Adrenal gland (tissue), 5 donors: ENCODE results near the gene IZUMO1R.
"Not testable (repeated sequence)": the region's sequence is repeated elsewhere in the genome, so short reads cannot be mapped to it uniquely, and the experiment has no call there.

ENCODE experiments used
- CTCF ChIP-seq, 6 experiments: fragments of 450-650 bp in 4 of 6; fragments of 200-600 bp in 2 of 6; sonication (generic) in 1 of 6; IDR thresholded peaks; 1 replicate in 5 of 6; 2 replicates in 1 of 6; pipeline versions ENCODE4 v1.5.1 to v1.8.0; 2016 to 2021; ENCODE audit warnings: antibody characterized with exemption in 6 of 6, mild to moderate bottlenecking in 2 of 6, moderate library complexity in 1 of 6
- POLR2A ChIP-seq, 2 donors: fragments of 450-650 bp; IDR thresholded peaks; one replicate each; pipeline ENCODE4 v1.6.1; 2017; ENCODE audit warnings: antibody characterized with exemption in 2 of 2, mild to moderate bottlenecking in 2 of 2, moderate library complexity in 1 of 2
- donor health status: DM: no; HTN: no; CAD: no.

- not testable (repeated sequence) for TF ChIP-seq POLR2A, CTCF (IDR thresholded peaks at IDR 0.05)
Observed at GRCh38 chr11:94346311-94346710, 41.9 kb downstream of the IZUMO1R start.
